Measurements from ENCODE around the gene RND3. TPM values are rescaled to one million over a fixed set of nuclear protein-coding genes. Genes with fewer than 3 reads are reported as not detected.

Gene RND3
- total and polyA plus RNA-seq, 9 donors, result 2.5 to 23.0 (median 11.4) TPM

DNA sequence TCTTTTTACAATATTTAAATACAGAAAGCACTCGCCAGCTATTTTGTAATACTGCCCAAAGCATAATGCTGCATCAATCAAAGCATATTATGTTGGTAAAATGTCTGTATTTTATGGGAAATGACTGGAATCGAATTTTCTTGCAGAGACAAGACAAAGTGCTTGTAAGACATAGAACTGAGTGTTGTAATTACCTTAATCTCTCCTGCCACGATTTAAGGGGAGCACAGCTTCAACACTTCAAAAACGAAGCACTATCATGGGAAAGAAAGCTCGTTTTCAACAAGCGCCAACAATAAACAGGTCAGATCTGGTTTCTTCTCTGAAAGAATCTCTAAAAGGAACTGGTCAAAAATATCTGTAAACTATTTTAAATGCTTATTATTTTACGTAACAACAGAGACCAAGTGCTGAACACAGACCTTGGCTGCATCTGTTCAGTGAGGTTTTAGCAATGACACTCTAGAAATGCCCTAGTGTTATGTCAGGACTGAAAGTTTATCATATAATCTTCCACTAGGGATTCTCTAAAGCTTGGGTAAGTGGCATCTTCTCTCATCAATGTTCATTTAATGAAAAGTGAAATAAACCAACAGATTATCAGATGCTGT, 19.0 kb downstream of the RND3 start:
- no peak for DNase-seq
- no peaks in the 10 kb centered on the region for H3K4me1 ChIP-seq (ENCODE audit: insufficient read depth)
- no peaks in the 10 kb centered on the region for H3K9me3 ChIP-seq
- 40 to 46% (median 44%) methylated on average over 7 of the region's 7 CpGs for WGBS, 3 donors
- no peaks in the 10 kb centered on the region for H3K36me3 ChIP-seq
- TF ChIP-seq EP300 (IDR thresholded peaks at IDR 0.05), result no peak
- no peak for TF ChIP-seq POLR2A (IDR thresholded peaks at IDR 0.05)
- TF ChIP-seq, protein P1, sequence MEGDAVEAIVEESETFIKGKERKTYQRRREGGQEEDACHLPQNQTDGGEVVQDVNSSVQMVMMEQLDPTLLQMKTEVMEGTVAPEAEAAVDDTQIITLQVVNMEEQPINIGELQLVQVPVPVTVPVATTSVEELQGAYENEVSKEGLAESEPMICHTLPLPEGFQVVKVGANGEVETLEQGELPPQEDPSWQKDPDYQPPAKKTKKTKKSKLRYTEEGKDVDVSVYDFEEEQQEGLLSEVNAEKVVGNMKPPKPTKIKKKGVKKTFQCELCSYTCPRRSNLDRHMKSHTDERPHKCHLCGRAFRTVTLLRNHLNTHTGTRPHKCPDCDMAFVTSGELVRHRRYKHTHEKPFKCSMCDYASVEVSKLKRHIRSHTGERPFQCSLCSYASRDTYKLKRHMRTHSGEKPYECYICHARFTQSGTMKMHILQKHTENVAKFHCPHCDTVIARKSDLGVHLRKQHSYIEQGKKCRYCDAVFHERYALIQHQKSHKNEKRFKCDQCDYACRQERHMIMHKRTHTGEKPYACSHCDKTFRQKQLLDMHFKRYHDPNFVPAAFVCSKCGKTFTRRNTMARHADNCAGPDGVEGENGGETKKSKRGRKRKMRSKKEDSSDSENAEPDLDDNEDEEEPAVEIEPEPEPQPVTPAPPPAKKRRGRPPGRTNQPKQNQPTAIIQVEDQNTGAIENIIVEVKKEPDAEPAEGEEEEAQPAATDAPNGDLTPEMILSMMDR (IDR thresholded peaks at IDR 0.05), result no peak
- no peak overlapping the region for H3K4me3 ChIP-seq
- intact Hi-C loops (cut with DNase I), result no loop called here
- H3K27ac ChIP-seq, result no peak overlapping the region
- H3K27me3 ChIP-seq, result no peaks in the 10 kb centered on the region

DNA sequence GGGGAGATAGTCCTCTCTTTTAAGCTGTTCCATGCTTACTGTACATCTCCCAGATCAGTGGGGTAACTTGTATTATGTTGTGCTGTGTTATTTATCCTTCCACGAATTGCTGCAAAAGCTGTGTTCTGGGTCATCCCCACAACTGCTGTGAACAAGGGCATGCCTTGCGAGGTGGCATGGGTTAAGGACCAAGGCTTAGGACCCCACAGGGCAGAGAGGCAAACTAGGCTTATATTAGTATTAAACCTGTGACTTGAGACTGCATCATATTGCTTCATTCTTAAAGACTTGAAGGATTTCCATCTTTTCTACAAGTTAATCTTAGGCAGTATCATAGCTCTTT, 19.9 kb downstream of the RND3 start:
- H3K4me1 ChIP-seq (ENCODE audit: insufficient read depth), result no peaks in the 10 kb centered on the region
- H3K36me3 ChIP-seq, result no peaks in the 10 kb centered on the region
- TF ChIP-seq, protein P1 (IDR thresholded peaks at IDR 0.05), result no peak
- TF ChIP-seq POLR2A (IDR thresholded peaks at IDR 0.05) (no peak), EP300 (IDR thresholded peaks at IDR 0.05) (no peak)
- intact Hi-C loops (cut with DNase I), result no loop called here
- 69 to 71% (median 69%) methylated on average over 2 of the region's 2 CpGs for WGBS, 3 donors
- no peak for DNase-seq
- H3K27ac ChIP-seq, result peak overlapping the region in 1 of 2 donors; percentile 19
- no peaks in the 10 kb centered on the region for H3K27me3 ChIP-seq
- H3K4me3 ChIP-seq, result no peak overlapping the region
- no peaks in the 10 kb centered on the region for H3K9me3 ChIP-seq

DNA sequence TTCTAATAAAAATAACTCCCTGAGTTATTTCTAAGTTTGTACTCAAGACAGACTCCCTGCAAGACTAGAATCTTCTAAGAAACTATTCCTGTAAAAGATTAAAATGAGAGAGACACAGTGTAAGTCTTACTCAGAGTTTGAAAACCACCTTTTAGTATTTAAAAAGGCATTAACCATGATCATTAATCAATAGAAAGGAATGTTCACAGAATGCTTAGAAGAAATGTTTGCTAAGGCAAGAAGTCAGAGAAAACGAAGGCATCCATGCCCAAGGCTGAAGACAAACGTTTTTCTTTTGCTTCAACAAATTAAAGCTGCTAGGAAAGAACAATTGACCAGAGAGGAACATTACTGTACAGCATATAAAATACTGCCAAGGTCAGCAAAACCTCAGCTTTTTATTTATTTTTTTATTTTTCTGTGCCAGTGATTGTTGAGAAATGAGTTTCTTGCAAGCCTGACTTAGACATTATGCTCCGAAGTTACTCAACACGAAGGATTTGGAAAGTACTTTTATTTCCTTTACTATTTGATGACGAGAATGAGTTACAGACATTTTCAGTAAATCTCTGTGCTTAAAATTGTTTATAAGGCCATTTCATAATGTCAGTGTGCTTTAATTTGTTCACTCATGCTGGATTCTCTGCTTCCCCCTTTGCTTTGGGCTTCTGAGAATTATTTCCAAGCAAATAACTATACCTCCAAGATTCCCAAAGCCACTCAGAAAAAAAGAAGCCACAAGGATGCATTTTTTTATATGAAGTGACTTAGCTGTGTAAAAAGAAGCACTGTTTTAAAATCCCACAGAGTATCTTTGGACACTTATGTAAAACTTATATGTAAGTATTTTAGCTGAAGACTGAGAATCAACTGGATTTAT, 20.5 kb downstream of the RND3 start:
- Histone ChIP-seq H3K27me3 (no peaks in the 10 kb centered on the region), H3K4me3 (no peak overlapping the region), H3K27ac (peak overlapping the region in 1 of 2 donors; percentile 19), H3K4me1 (ENCODE audit: insufficient read depth) (no peaks in the 10 kb centered on the region), H3K9me3 (no peaks in the 10 kb centered on the region), H3K36me3 (no peaks in the 10 kb centered on the region)
- intact Hi-C loops (cut with DNase I), result no loop called here
- 7 to 15% (median 9%) methylated on average over 5 of the region's 5 CpGs for WGBS, 3 donors
- no peak for DNase-seq
- TF ChIP-seq EP300 (IDR thresholded peaks at IDR 0.05) (no peak), POLR2A (IDR thresholded peaks at IDR 0.05) (no peak)

GRCh38 chr2:150465703-150466569, 21.5 kb downstream of the RND3 start:
- Histone ChIP-seq H3K36me3 (no peaks in the 10 kb centered on the region), H3K9me3 (no peaks in the 10 kb centered on the region), H3K27me3 (no peaks in the 10 kb centered on the region), H3K27ac (no peak overlapping the region), H3K4me3 (no peak overlapping the region), H3K4me1 (ENCODE audit: insufficient read depth) (no peaks in the 10 kb centered on the region)
- DNase-seq, result no peak
- 96 to 98% (median 96%) methylated on average over 4 of the region's 4 CpGs for WGBS, 3 donors
- intact Hi-C loops (cut with DNase I), result no loop called here
- TF ChIP-seq EP300 (IDR thresholded peaks at IDR 0.05) (no peak), POLR2A (IDR thresholded peaks at IDR 0.05) (no peak)
- TF ChIP-seq, protein P1 (IDR thresholded peaks at IDR 0.05), result no peak

Measured in ovary (tissue), 9 donors.